AG09309 (cell line): Measurements from ENCODE around the gene CADM1.

Experiments used
- DNase-seq: peaks from one replicate; pipeline ENCODE4 v3.0.0-alpha.2; 2010; ENCODE audit warnings: low read depth
- H3K4me3 ChIP-seq: 2 replicates; pipeline ENCODE4 v1.5.1; 2011; ENCODE audit warnings: mild to moderate bottlenecking, low read depth, low read length, moderate library complexity; ENCODE audit not compliant: control insufficient read depth
- TF ChIP-seq, protein P1 (sequence below): IDR thresholded peaks from 2 replicates; pipeline ENCODE4 v1.5.1; 2011; ENCODE audit warnings: mild to moderate bottlenecking, low read depth, low read length, inconsistent platforms; ENCODE audit not compliant: insufficient read depth, control insufficient read depth; ENCODE audit errors: missing control alignments

The CADM1 gene

DNA sequence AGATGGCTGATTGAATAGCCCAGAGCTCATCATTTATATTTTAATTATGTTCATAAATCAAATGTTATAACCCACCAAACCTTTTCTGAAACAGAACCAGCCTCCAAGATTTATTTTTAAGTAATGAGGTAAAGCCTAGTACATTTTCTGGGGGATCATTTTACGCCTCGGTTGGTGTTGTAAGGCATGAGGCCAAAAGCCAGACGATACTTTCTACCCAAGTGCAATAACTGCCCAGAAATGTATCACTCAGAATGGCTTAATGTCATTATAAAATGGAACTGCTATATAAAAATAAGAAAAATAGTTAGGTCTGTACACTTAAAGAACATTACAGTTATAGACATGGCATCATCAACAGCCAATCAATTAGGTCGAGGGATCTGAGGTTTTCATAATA is 283.3 kb downstream of the CADM1 start:
- TF ChIP-seq, protein P1, sequence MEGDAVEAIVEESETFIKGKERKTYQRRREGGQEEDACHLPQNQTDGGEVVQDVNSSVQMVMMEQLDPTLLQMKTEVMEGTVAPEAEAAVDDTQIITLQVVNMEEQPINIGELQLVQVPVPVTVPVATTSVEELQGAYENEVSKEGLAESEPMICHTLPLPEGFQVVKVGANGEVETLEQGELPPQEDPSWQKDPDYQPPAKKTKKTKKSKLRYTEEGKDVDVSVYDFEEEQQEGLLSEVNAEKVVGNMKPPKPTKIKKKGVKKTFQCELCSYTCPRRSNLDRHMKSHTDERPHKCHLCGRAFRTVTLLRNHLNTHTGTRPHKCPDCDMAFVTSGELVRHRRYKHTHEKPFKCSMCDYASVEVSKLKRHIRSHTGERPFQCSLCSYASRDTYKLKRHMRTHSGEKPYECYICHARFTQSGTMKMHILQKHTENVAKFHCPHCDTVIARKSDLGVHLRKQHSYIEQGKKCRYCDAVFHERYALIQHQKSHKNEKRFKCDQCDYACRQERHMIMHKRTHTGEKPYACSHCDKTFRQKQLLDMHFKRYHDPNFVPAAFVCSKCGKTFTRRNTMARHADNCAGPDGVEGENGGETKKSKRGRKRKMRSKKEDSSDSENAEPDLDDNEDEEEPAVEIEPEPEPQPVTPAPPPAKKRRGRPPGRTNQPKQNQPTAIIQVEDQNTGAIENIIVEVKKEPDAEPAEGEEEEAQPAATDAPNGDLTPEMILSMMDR, result no peak
- H3K4me3 ChIP-seq, result no peak overlapping the region
- no peak for DNase-seq

DNA sequence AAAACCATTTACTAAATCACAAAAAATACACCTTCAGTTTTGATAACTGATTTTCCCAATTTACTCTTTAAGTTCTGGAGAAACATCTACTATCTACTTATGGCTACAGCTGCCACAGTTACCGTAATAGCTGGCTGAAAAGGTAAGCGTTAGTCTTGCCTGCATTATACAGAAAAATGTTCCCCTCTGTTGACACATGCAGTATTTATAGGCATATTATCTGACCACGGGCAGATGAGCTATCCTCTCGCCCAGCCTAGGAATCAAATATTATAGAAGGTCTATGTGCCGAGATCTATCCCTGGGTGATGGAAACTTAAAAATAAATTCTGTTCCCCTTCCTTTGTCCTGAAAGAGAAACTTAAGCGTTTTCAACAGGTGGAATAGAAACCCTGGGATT is 283.8 kb downstream of the CADM1 start:
- H3K4me3 ChIP-seq, result no peak overlapping the region
- DNase-seq, result no peak
- TF ChIP-seq, protein P1, result no peak

DNA sequence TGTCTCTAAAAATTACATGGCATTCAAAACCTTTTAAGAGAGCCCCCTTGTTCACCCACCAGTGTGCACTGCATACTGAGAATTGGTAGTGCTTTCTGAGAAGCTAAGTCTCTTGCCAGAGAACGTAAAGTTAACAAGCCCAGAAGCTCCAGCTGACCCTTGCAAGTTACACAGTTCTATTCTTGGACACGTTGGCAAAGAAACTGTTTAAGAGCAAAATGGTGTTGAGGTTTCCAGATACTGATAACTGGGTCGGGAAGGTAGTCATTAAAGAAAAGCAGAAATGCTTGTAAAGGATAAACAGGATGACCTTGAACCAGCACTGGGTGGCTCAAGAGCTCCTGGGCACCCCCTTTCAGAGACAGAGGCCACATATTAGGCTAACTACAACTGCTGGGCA is 284.8 kb downstream of the CADM1 start:
- no peak for DNase-seq
- TF ChIP-seq, protein P1, result no peak
- H3K4me3 ChIP-seq, result no peak overlapping the region

- H3K4me3 ChIP-seq, result no peak overlapping the region
- TF ChIP-seq, protein P1, result no peak
- no peak for DNase-seq
Observed at GRCh38 chr11:115217726-115218311, 286.4 kb downstream of the CADM1 start.

GRCh38 chr11:115215694-115216617 is 288.3 kb downstream of the CADM1 start:
- DNase-seq, result no peak
- H3K4me3 ChIP-seq, result no peak overlapping the region
- TF ChIP-seq, protein P1, result peak; percentile 34

GRCh38 chr11:115214644-115215234 is 289.5 kb downstream of the CADM1 start:
- TF ChIP-seq, protein P1, result no peak
- DNase-seq, result no peak
- no peak overlapping the region for H3K4me3 ChIP-seq
